PC-3 (cell line): ENCODE results near the gene CAPN3. TPM values are rescaled to one million over a fixed set of nuclear protein-coding genes. Genes with fewer than 3 reads are reported as not detected.

ENCODE experiments used
- ATAC-seq: fragments of 200-7000 bp; cut with Tn5 transposase; 2 replicates; pipeline ENCODE4 v1.9.1; 2020; ENCODE audit warnings: mild to moderate bottlenecking, moderate library complexity
- BruUV-seq: library from RNA; stranded (reverse); fragments of 400-500 nt; replicated peaks from 2 replicates; lab custom pipeline; 2021; lab: Mats Ljungman, UMichigan
- CTCF ChIA-PET: fragments of 300-600 bp; sonication (Branson Sonifier 250); formaldehyde crosslinking; loops from one replicate; lab custom pipeline; 2022; ENCODE audit warnings: antibody characterized with exemption; lab: Charles Lee
- POLR2A ChIA-PET: fragments of 300-600 bp; sonication (Branson Sonifier 250); formaldehyde crosslinking; loops from one replicate; lab custom pipeline; 2022; ENCODE audit warnings: antibody characterized with exemption; ENCODE audit not compliant: unreplicated experiment; lab: Charles Lee
- DNase-seq: peaks from one replicate; pipeline ENCODE4 v3.0.0-alpha.2; 2015
- H2AFZ ChIP-seq: fragments of 300-600 bp; sonication (generic); 2 replicates; pipeline ENCODE4 v1.6.0; 2016; ENCODE audit warnings: antibody characterized with exemption, low read length
- H3F3A ChIP-seq: fragments of 300-600 bp; sonication (generic); one replicate; pipeline ENCODE4 v1.6.0; 2017; ENCODE audit warnings: antibody characterized with exemption, low read length, control low read depth, mild to moderate bottlenecking; ENCODE audit not compliant: unreplicated experiment
- H3K27ac ChIP-seq: fragments of 300-600 bp; sonication (generic); 2 replicates; pipeline ENCODE4 v1.5.1; 2016; ENCODE audit warnings: mild to moderate bottlenecking, low read length
- H3K27me3 ChIP-seq: fragments of 300-600 bp; sonication (generic); 2 replicates; pipeline ENCODE4 v1.6.1; 2016; ENCODE audit warnings: low read length, mixed read lengths
- H3K36me3 ChIP-seq: fragments of 300-600 bp; sonication (generic); 2 replicates; pipeline ENCODE4 v1.6.1; 2016; ENCODE audit warnings: low read depth, mixed run types, low read length, mixed read lengths
- H3K4me1 ChIP-seq: fragments of 300-600 bp; sonication (generic); 2 replicates; pipeline ENCODE4 v1.5.1; 2016; ENCODE audit warnings: low read length; ENCODE audit not compliant: insufficient read depth
- H3K4me2 ChIP-seq: fragments of 300-600 bp; sonication (generic); 2 replicates; pipeline ENCODE4 v1.6.0; 2016; ENCODE audit warnings: low read length
- H3K4me3 ChIP-seq: fragments of 300-600 bp; sonication (generic); 2 replicates; pipeline ENCODE4 v1.5.1; 2016; ENCODE audit warnings: mild to moderate bottlenecking, low read length, mixed read lengths
- H3K79me2 ChIP-seq: fragments of 300-600 bp; sonication (generic); 2 replicates; pipeline ENCODE4 v1.6.1; 2017; ENCODE audit warnings: low read length, mixed read lengths
- H3K9ac ChIP-seq: fragments of 300-600 bp; sonication (generic); 2 replicates; pipeline ENCODE4 v1.6.0; 2016; ENCODE audit warnings: mild to moderate bottlenecking, low read length
- H3K9me2 ChIP-seq: fragments of 300-600 bp; sonication (generic); replicated peaks from 2 replicates; pipeline ENCODE4 v1.6.1; 2016; ENCODE audit warnings: mixed run types, low read length, mixed read lengths
- H3K9me3 ChIP-seq: fragments of 300-600 bp; sonication (generic); 2 replicates; pipeline ENCODE4 v1.6.1; 2016; ENCODE audit warnings: low read length, mixed read lengths
- H4K20me1 ChIP-seq: fragments of 300-600 bp; sonication (generic); 2 replicates; pipeline ENCODE4 v1.6.1; 2016; ENCODE audit warnings: low read length, mixed read lengths
- CTCF ChIP-seq: fragments of 300-600 bp; sonication (generic); conservative IDR thresholded peaks from 2 replicates; pipeline ENCODE4 v1.5.1; 2017; ENCODE audit warnings: antibody characterized with exemption, low read depth, mild to moderate bottlenecking, low read length
- EZH2 ChIP-seq: fragments of 300-600 bp; sonication (generic); IDR thresholded peaks from one replicate; pipeline ENCODE4 v1.6.1; 2017; ENCODE audit warnings: antibody characterized with exemption, mild to moderate bottlenecking, low read length; ENCODE audit not compliant: unreplicated experiment
- EZH2phosphoT487 ChIP-seq: fragments of 300-600 bp; sonication (generic); IDR thresholded peaks from 2 replicates; pipeline ENCODE4 v1.6.1; 2018; ENCODE audit warnings: mild to moderate bottlenecking, antibody characterized with exemption, low read length, borderline replicate concordance
- intact Hi-C: fragments of 100-400 bp; cut with micrococcal nuclease; formaldehyde crosslinking; loops from 2 replicates; pipeline ENCODE4 v1.9.0; 2023
- total RNA-seq: library from RNA; depleted of rRNA; stranded (reverse); fragments of >200 nt; gene quantifications from 2 replicates; pipeline ENCODE4 v1.2.3, GENCODE V29; 2014

The CAPN3 gene
- total RNA-seq, 1 experiment from 2014 or later = 0.40 TPM

- no peaks in the 10 kb centered on the region for H3K27me3 ChIP-seq
- ChIA-PET CTCF (no interaction called here), POLR2A (no interaction called here)
- no peaks in the 10 kb centered on the region for H3K79me2 ChIP-seq
- intact Hi-C loops = no loop called here
- no peaks in the 10 kb centered on the region for H4K20me1 ChIP-seq
- H3K4me3 ChIP-seq = no peak overlapping the region
- DNase-seq (no peak), ATAC-seq (no peak)
- no peaks in the 10 kb centered on the region for H3K4me1 ChIP-seq
- H3K36me3 ChIP-seq = peaks cover 54% of the 10 kb centered on the region
- H3K9ac ChIP-seq = no peak overlapping the region
- no peaks in the 10 kb centered on the region for H3K9me2 ChIP-seq
- no peaks in the 10 kb centered on the region for H3K9me3 ChIP-seq
- TF ChIP-seq CTCF (no peak), EZH2 (no peak), EZH2phosphoT487 (no peak)
- H3K27ac ChIP-seq = no peak overlapping the region
- no TSS peak for BruUV-seq
- no peak overlapping the region for H2AFZ ChIP-seq
- H3K4me2 ChIP-seq = no peak overlapping the region
- no peaks in the 10 kb centered on the region for H3F3A ChIP-seq
Observed at GRCh38 chr15:42419369-42419768, 60.1 kb downstream of the CAPN3 start.

- DNase-seq (no peak), ATAC-seq (no peak)
- Histone ChIP-seq H3K27me3 (no peaks in the 10 kb centered on the region), H2AFZ (no peak overlapping the region), H3K9me2 (no peaks in the 10 kb centered on the region), H3K4me2 (no peak overlapping the region), H3K27ac (no peak overlapping the region), H3K4me1 (no peaks in the 10 kb centered on the region), H3K79me2 (no peaks in the 10 kb centered on the region), H3K9ac (no peak overlapping the region), H3K9me3 (no peaks in the 10 kb centered on the region), H4K20me1 (no peaks in the 10 kb centered on the region), H3K4me3 (no peak overlapping the region), H3F3A (no peaks in the 10 kb centered on the region), H3K36me3 (peaks cover 51% of the 10 kb centered on the region)
- intact Hi-C loops = no loop called here
- CTCF ChIA-PET = no interaction called here
- TF ChIP-seq CTCF (no peak), EZH2phosphoT487 (no peak), EZH2 (no peak)
- BruUV-seq = no TSS peak
- POLR2A ChIA-PET = no interaction called here
Observed at GRCh38 chr15:42421376-42421775, 62.1 kb downstream of the CAPN3 start.

- BruUV-seq = no TSS peak
- H3F3A ChIP-seq = no peaks in the 10 kb centered on the region
- peak; percentile 12 for DNase-seq
- TF ChIP-seq CTCF (no peak), EZH2 (no peak), EZH2phosphoT487 (no peak)
- intact Hi-C loops = no loop called here
- no peaks in the 10 kb centered on the region for H4K20me1 ChIP-seq
- no peaks in the 10 kb centered on the region for H3K9me2 ChIP-seq
- peaks cover 45% of the 10 kb centered on the region for H3K36me3 ChIP-seq
- H3K9me3 ChIP-seq = no peaks in the 10 kb centered on the region
- no peaks in the 10 kb centered on the region for H3K79me2 ChIP-seq
- H3K4me2 ChIP-seq = no peak overlapping the region
- H3K9ac ChIP-seq = no peak overlapping the region
- POLR2A ChIA-PET = no interaction called here
- H3K4me1 ChIP-seq = no peaks in the 10 kb centered on the region
- CTCF ChIA-PET = no interaction called here
- H3K27me3 ChIP-seq = no peaks in the 10 kb centered on the region
- no peak overlapping the region for H3K4me3 ChIP-seq
- no peak overlapping the region for H2AFZ ChIP-seq
- ATAC-seq = peak; percentile 29; the same call in 1 of the 2 replicates
- H3K27ac ChIP-seq = no peak overlapping the region
Observed at GRCh38 chr15:42427429-42428223, 68.3 kb downstream of the CAPN3 start.
